PC-9 (cell line): ENCODE data around the gene CDH13.

Source experiments
- CTCF ChIP-seq: fragments of 200-600 bp; sonication (generic); conservative IDR thresholded peaks from 2 replicates; pipeline ENCODE4 v1.6.1; 2017; ENCODE audit warnings: mixed run types, antibody characterized with exemption, mild to moderate bottlenecking, moderate library complexity
- EZH2 ChIP-seq: fragments of 200-600 bp; sonication (generic); IDR thresholded peaks from 2 replicates; pipeline ENCODE4 v1.8.0; 2017; ENCODE audit warnings: antibody characterized with exemption, low read depth

GRCh38 chr16:82979406-82980111, 352.8 kb downstream of the CDH13 start:
- no peak for TF ChIP-seq CTCF
- TF ChIP-seq EZH2: no peak
